ENCODE results near the gene STK24. TPM values are rescaled to one million over a fixed set of nuclear protein-coding genes. Genes with fewer than 3 reads are reported as not detected.

The STK24 gene
- polyA plus RNA-seq, 2 of the 4 experiments (the other 2 are of a cell fraction), result 46.1 to 55.6 TPM

- H3K4me2 ChIP-seq, result no peak overlapping the region
- CTCF ChIA-PET, result interaction anchor here (1.1 to 6.3 kb wide), 4 partner anchors 8 to 215 kb away, joined by 4 to 34 read pairs (median 6); no protein-coding TSS in a partner anchor
- no peak for TF ChIP-seq HOXB13 (CRISPR knock-in tag; IDR thresholded peaks at IDR 0.05; ENCODE audit: low read depth)
- TF ChIP-seq FOSL2 (IDR thresholded peaks at IDR 0.05), result no peak
- no peak for TF ChIP-seq FOSL2 (CRISPR knock-in tag; IDR thresholded peaks at IDR 0.05)
- no peak for TF ChIP-seq KDM1A (IDR thresholded peaks at IDR 0.05; ENCODE audit: low read depth)
- no peak for TF ChIP-seq BHLHE40 (IDR thresholded peaks at IDR 0.05; ENCODE audit: low read depth, low read length)
- no peak for TF ChIP-seq EHF (CRISPR knock-in tag; IDR thresholded peaks at IDR 0.05)
- TF ChIP-seq JUN (IDR thresholded peaks at IDR 0.05), result no peak
- TF ChIP-seq NFE2L2 (conservative IDR thresholded peaks at IDR 0.05; ENCODE audit: low read length), result no peak
- no peak for TF ChIP-seq MAZ (IDR thresholded peaks at IDR 0.05; ENCODE audit: borderline replicate concordance, low read depth, low read length)
- no peak for TF ChIP-seq ZNF302 (CRISPR knock-in tag; IDR thresholded peaks at IDR 0.05)
- no peak for TF ChIP-seq ELK1 (IDR thresholded peaks at IDR 0.05; ENCODE audit: low read depth, low read length)
- TF ChIP-seq TP53 (CRISPR knock-in tag; IDR thresholded peaks at IDR 0.05), result no peak
- no peak for TF ChIP-seq EHMT2 (IDR thresholded peaks at IDR 0.05; ENCODE audit: low read depth)
- ATAC-seq (no peak), FAIRE-seq (no peak), DNase-seq (ENCODE audit: low read depth in 1 of 2, low spot score in 1 of 2) (no peak)
- 77% methylated on average over 10 of the region's 27 CpGs for WGBS (ENCODE audit: missing lambda C conversion rate)
- no peaks in the 10 kb centered on the region for H3K9me3 ChIP-seq
- no peak overlapping the region for H3K4me3 ChIP-seq
- H3K27ac ChIP-seq, result no peak overlapping the region
- POLR2A ChIA-PET, result no interaction called here
- H3K4me1 ChIP-seq, result peaks cover 5% of the 10 kb centered on the region; the same call in 1 of the 3 replicates
Measured at GRCh38 chr13:98438246-98439125, 138.4 kb downstream of the STK24 start.

GRCh38 chr13:98436233-98436910, 140.5 kb downstream of the STK24 start:
- FAIRE-seq (no peak), ATAC-seq (no peak), DNase-seq (ENCODE audit: low read depth in 1 of 2, low spot score in 1 of 2) (no peak)
- H3K4me2 ChIP-seq, result no peak overlapping the region
- CTCF ChIA-PET, result interaction anchor here (0.7 to 6.3 kb wide), 2 partner anchors 10 to 217 kb away, joined by 5 to 34 read pairs; no protein-coding TSS in a partner anchor
- no peak overlapping the region for H3K4me3 ChIP-seq
- POLR2A ChIA-PET, result no interaction called here
- H3K9me3 ChIP-seq, result no peaks in the 10 kb centered on the region
- H3K27ac ChIP-seq, result no peak overlapping the region
- H3K4me1 ChIP-seq, result no peaks in the 10 kb centered on the region
- WGBS (ENCODE audit: missing lambda C conversion rate), result 90% methylated on average over 12 of the region's 12 CpGs
- TF ChIP-seq ZNF302 (CRISPR knock-in tag; IDR thresholded peaks at IDR 0.05) (no peak), TFCP2L1 (CRISPR knock-in tag; IDR thresholded peaks at IDR 0.05) (no peak), HOXB5 (CRISPR knock-in tag; IDR thresholded peaks at IDR 0.05) (no peak), ESRRA (IDR thresholded peaks at IDR 0.05; ENCODE audit: borderline replicate concordance, low read length) (no peak), CHD2 (IDR thresholded peaks at IDR 0.05; ENCODE audit: low read length, partially characterized antibody) (no peak), JUNB (IDR thresholded peaks at IDR 0.05) (no peak), MAX (IDR thresholded peaks at IDR 0.05) (no peak), KDM5A (IDR thresholded peaks at IDR 0.05) (no peak), JUN (IDR thresholded peaks at IDR 0.05) (no peak), ZFP36 (IDR thresholded peaks at IDR 0.05; ENCODE audit: borderline replicate concordance, partially characterized antibody) (no peak), ZC3H11A (IDR thresholded peaks at IDR 0.05) (no peak), SMC3 (IDR thresholded peaks at IDR 0.05) (no peak), CTCF (IDR thresholded peaks at IDR 0.05) (no peak), RFX5 (IDR thresholded peaks at IDR 0.05) (no peak), MYC (IDR thresholded peaks at IDR 0.05; ENCODE audit: borderline replicate concordance, low read length) (no peak), BCL3 (IDR thresholded peaks at IDR 0.05) (no peak), USF2 (IDR thresholded peaks at IDR 0.05) (no peak), POLR2AphosphoS2 (conservative IDR thresholded peaks at IDR 0.05; ENCODE audit: low read length) (no peak)

Data from A549 (cell line).